ENCODE measurements around the gene ZFAND6. TPM values are rescaled to one million over a fixed set of nuclear protein-coding genes. Genes with fewer than 3 reads are reported as not detected.

ZFAND6 gene
- total and polyA plus RNA-seq, 2 experiments from 2014 or later: 104 to 187 TPM

GRCh38 chr15:80179025-80179759 is 119.7 kb downstream of the ZFAND6 start:
- TF ChIP-seq EZH2phosphoT487 (IDR thresholded peaks at IDR 0.05; ENCODE audit: low read depth, severe bottlenecking, unreplicated experiment): no peak
- no peak for TF ChIP-seq CTCF (IDR thresholded peaks at IDR 0.05; ENCODE audit: poor library complexity)
- Histone ChIP-seq H3K36me3 (replicated peaks; ENCODE audit: insufficient read depth, low read depth) (no peaks in the 10 kb centered on the region), H3K79me2 (no peaks in the 10 kb centered on the region), H3K9me3 (ENCODE audit: low read depth) (no peaks in the 10 kb centered on the region), H4K20me1 (ENCODE audit: insufficient read depth, poor library complexity, severe bottlenecking) (no peaks in the 10 kb centered on the region), H3K4me1 (ENCODE audit: insufficient read depth) (peaks cover 6% of the 10 kb centered on the region), H3K27ac (no peak overlapping the region), H2AFZ (no peak overlapping the region), H3K9me2 (replicated peaks; ENCODE audit: insufficient read depth) (no peaks in the 10 kb centered on the region), H3K4me2 (no peak overlapping the region), H3K27me3 (no peaks in the 10 kb centered on the region), H3K4me3 (no peak overlapping the region)
- WGBS (ENCODE audit: low lambda C conversion rate, missing lambda C conversion rate): 92% methylated on average over 17 of the region's 17 CpGs
- no peak for DNase-seq (ENCODE audit: low spot score)

DNA sequence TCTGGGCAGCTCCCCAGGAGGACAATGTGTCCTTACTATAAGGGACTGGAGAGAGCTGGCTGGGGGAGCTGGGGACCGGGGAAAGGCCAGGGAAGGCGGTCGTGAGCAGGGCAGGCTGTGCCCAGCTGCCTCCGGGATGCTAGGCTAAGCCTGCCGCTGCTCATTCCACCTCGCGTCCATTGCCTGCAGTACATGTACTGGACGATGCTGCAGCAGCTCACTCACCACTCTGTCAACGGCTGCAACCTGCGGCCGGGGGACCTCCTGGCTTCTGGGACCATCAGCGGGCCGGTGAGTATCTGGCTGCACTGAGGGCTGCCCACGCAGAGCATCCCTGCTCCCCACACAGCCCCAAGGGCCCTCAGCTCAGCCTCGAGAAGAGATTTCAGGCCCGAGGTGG is 120.5 kb downstream of the ZFAND6 start:
- 98% methylated on average over 15 of the region's 16 CpGs for WGBS (ENCODE audit: low lambda C conversion rate, missing lambda C conversion rate)
- no peaks in the 10 kb centered on the region for H3K9me2 ChIP-seq (replicated peaks; ENCODE audit: insufficient read depth)
- no peak overlapping the region for H3K4me3 ChIP-seq
- no peaks in the 10 kb centered on the region for H3K9me3 ChIP-seq (ENCODE audit: low read depth)
- no peak for TF ChIP-seq EZH2 (IDR thresholded peaks at IDR 0.05; ENCODE audit: borderline replicate concordance)
- no peak for TF ChIP-seq EZH2phosphoT487 (IDR thresholded peaks at IDR 0.05; ENCODE audit: low read depth, severe bottlenecking, unreplicated experiment)
- no peak for TF ChIP-seq CTCF (IDR thresholded peaks at IDR 0.05; ENCODE audit: poor library complexity)
- H3K36me3 ChIP-seq (replicated peaks; ENCODE audit: insufficient read depth, low read depth): no peaks in the 10 kb centered on the region
- no peaks in the 10 kb centered on the region for H4K20me1 ChIP-seq (ENCODE audit: insufficient read depth, poor library complexity, severe bottlenecking)
- no peak for DNase-seq (ENCODE audit: low spot score)
- H3K27ac ChIP-seq: no peak overlapping the region
- no peaks in the 10 kb centered on the region for H3K79me2 ChIP-seq
- peaks cover 6% of the 10 kb centered on the region for H3K4me1 ChIP-seq (ENCODE audit: insufficient read depth)
- no peaks in the 10 kb centered on the region for H3K27me3 ChIP-seq
- H3K4me2 ChIP-seq: no peak overlapping the region
- H2AFZ ChIP-seq: no peak overlapping the region

GRCh38 chr15:80180468-80180867 is 121.0 kb downstream of the ZFAND6 start:
- TF ChIP-seq EZH2phosphoT487 (IDR thresholded peaks at IDR 0.05; ENCODE audit: low read depth, severe bottlenecking, unreplicated experiment): no peak
- no peak for TF ChIP-seq EZH2 (IDR thresholded peaks at IDR 0.05; ENCODE audit: borderline replicate concordance)
- H3K4me2 ChIP-seq: no peak overlapping the region

GRCh38 chr15:80180986-80181385 is 121.5 kb downstream of the ZFAND6 start:
- H3K4me3 ChIP-seq: no peak overlapping the region
- H4K20me1 ChIP-seq (ENCODE audit: insufficient read depth, poor library complexity, severe bottlenecking): no peaks in the 10 kb centered on the region
- H3K79me2 ChIP-seq: no peaks in the 10 kb centered on the region
- H3K9me3 ChIP-seq (ENCODE audit: low read depth): no peaks in the 10 kb centered on the region
- no peak overlapping the region for H3K4me2 ChIP-seq
- H2AFZ ChIP-seq: no peak overlapping the region
- H3K36me3 ChIP-seq (replicated peaks; ENCODE audit: insufficient read depth, low read depth): no peaks in the 10 kb centered on the region
- no peak overlapping the region for H3K27ac ChIP-seq
- 93% methylated on average over 10 of the region's 10 CpGs for WGBS (ENCODE audit: low lambda C conversion rate, missing lambda C conversion rate)
- no peak for DNase-seq (ENCODE audit: low spot score)
- H3K9me2 ChIP-seq (replicated peaks; ENCODE audit: insufficient read depth): no peaks in the 10 kb centered on the region
- H3K4me1 ChIP-seq (ENCODE audit: insufficient read depth): peaks cover 6% of the 10 kb centered on the region
- H3K27me3 ChIP-seq: no peaks in the 10 kb centered on the region
- TF ChIP-seq CTCF (IDR thresholded peaks at IDR 0.05; ENCODE audit: poor library complexity) (no peak), EZH2phosphoT487 (IDR thresholded peaks at IDR 0.05; ENCODE audit: low read depth, severe bottlenecking, unreplicated experiment) (no peak), EZH2 (IDR thresholded peaks at IDR 0.05; ENCODE audit: borderline replicate concordance) (no peak)

More at GRCh38 chr15:80180468-80180867, 121.0 kb downstream of the ZFAND6 start:
- Histone ChIP-seq H3K27me3 (no peaks in the 10 kb centered on the region), H2AFZ (no peak overlapping the region), H3K9me3 (ENCODE audit: low read depth) (no peaks in the 10 kb centered on the region), H4K20me1 (ENCODE audit: insufficient read depth, poor library complexity, severe bottlenecking) (no peaks in the 10 kb centered on the region), H3K9me2 (replicated peaks; ENCODE audit: insufficient read depth) (no peaks in the 10 kb centered on the region), H3K4me3 (no peak overlapping the region), H3K4me1 (ENCODE audit: insufficient read depth) (peaks cover 6% of the 10 kb centered on the region), H3K27ac (no peak overlapping the region), H3K36me3 (replicated peaks; ENCODE audit: insufficient read depth, low read depth) (no peaks in the 10 kb centered on the region), H3K79me2 (no peaks in the 10 kb centered on the region)
- WGBS (ENCODE audit: low lambda C conversion rate, missing lambda C conversion rate): 78% methylated on average over 7 of the region's 7 CpGs
- DNase-seq (ENCODE audit: low spot score): no peak
